GM12875 (cell line): ENCODE data around the gene RACK1.
"Not testable (repeated sequence)": the region's sequence is repeated elsewhere in the genome, so short reads cannot be mapped to it uniquely, and the experiment has no call there.

Experiments
- H3K4me3 ChIP-seq: one replicate; pipeline ENCODE4 v1.5.1; 2011; ENCODE audit warnings: low read depth, low read length, control low read depth
- CTCF ChIP-seq: IDR thresholded peaks from 2 replicates; pipeline ENCODE4 v1.5.1; 2011; ENCODE audit warnings: low read depth, mild to moderate bottlenecking, control low read depth, inconsistent platforms, low read length, moderate library complexity, borderline replicate concordance; ENCODE audit not compliant: insufficient read depth

RACK1 gene

GRCh38 chr5:181215997-181216989 is 27.4 kb downstream of the RACK1 start:
- peak overlapping the region; percentile 60 for H3K4me3 ChIP-seq
- TF ChIP-seq CTCF = no peak

- H3K4me3 ChIP-seq = not testable (repeated sequence)
These were observed 29.5 kb downstream of the RACK1 start for GRCh38 chr5:181214249-181214648.

GRCh38 chr5:181212934-181213333 is 30.8 kb downstream of the RACK1 start:
- TF ChIP-seq CTCF = no peak
- H3K4me3 ChIP-seq = no peak overlapping the region

- TF ChIP-seq CTCF = no peak
- H3K4me3 ChIP-seq = no peak overlapping the region
These were observed 31.6 kb downstream of the RACK1 start for GRCh38 chr5:181212080-181212479.

- no peak overlapping the region for H3K4me3 ChIP-seq
- no peak for TF ChIP-seq CTCF
These were observed 32.5 kb downstream of the RACK1 start for GRCh38 chr5:181211208-181211607.

GRCh38 chr5:181210698-181211097 is 33.0 kb downstream of the RACK1 start:
- not testable (repeated sequence) for H3K4me3 ChIP-seq

- not testable (repeated sequence) for H3K4me3 ChIP-seq
These were observed 33.6 kb downstream of the RACK1 start for GRCh38 chr5:181210148-181210547.

GRCh38 chr5:181209006-181209405 is 34.7 kb downstream of the RACK1 start:
- H3K4me3 ChIP-seq = not testable (repeated sequence)

- TF ChIP-seq CTCF = no peak
- no peak overlapping the region for H3K4me3 ChIP-seq
These were observed 35.8 kb downstream of the RACK1 start for GRCh38 chr5:181207960-181208253.
